ENCODE data around the gene SUSD1. TPM values are rescaled to one million over a fixed set of nuclear protein-coding genes. Genes with fewer than 3 reads are reported as not detected.

SUSD1 gene
- total RNA-seq, 4 donors from 2014 or later = 1.6 to 8.2 (median 4.4) TPM

GRCh38 chr9:111993319-111993718, 181.8 kb downstream of the SUSD1 start:
- no peak overlapping the region for H3K27ac ChIP-seq
- H3K36me3 ChIP-seq = no peaks in the 10 kb centered on the region
- no peak for TF ChIP-seq POLR2AphosphoS5 (IDR thresholded peaks at IDR 0.05)
- TF ChIP-seq CTCF (IDR thresholded peaks at IDR 0.05) = no peak
- no peak for TF ChIP-seq POLR2A (IDR thresholded peaks at IDR 0.05)
- TF ChIP-seq EP300 (IDR thresholded peaks at IDR 0.05) = no peak
- 48% methylated on average over 1 of the region's 1 CpG for WGBS
- H3K9me3 ChIP-seq = no peaks in the 10 kb centered on the region
- no peak overlapping the region for H3K4me3 ChIP-seq
- no peaks in the 10 kb centered on the region for H3K4me1 ChIP-seq
- H3K27me3 ChIP-seq = no peaks in the 10 kb centered on the region
- DNase-seq (ENCODE audit: low spot score in 2 of 2) = no peak

- no peaks in the 10 kb centered on the region for H3K9me3 ChIP-seq
- no peaks in the 10 kb centered on the region for H3K36me3 ChIP-seq
- H3K27me3 ChIP-seq = no peaks in the 10 kb centered on the region
- H3K27ac ChIP-seq = no peak overlapping the region
- H3K4me3 ChIP-seq = no peak overlapping the region
- WGBS = 54% methylated on average over 2 of the region's 2 CpGs
- TF ChIP-seq POLR2A (IDR thresholded peaks at IDR 0.05) (no peak), EP300 (IDR thresholded peaks at IDR 0.05) (no peak), CTCF (IDR thresholded peaks at IDR 0.05) (no peak), POLR2AphosphoS5 (IDR thresholded peaks at IDR 0.05) (no peak)
- no peaks in the 10 kb centered on the region for H3K4me1 ChIP-seq
- no peak for DNase-seq (ENCODE audit: low spot score in 2 of 2)
Observed at GRCh38 chr9:111992523-111992922, 182.6 kb downstream of the SUSD1 start.

GRCh38 chr9:111991179-111991578, 183.9 kb downstream of the SUSD1 start:
- Histone ChIP-seq H3K27me3 (no peaks in the 10 kb centered on the region), H3K36me3 (no peaks in the 10 kb centered on the region), H3K27ac (no peak overlapping the region), H3K4me1 (no peaks in the 10 kb centered on the region), H3K9me3 (no peaks in the 10 kb centered on the region), H3K4me3 (no peak overlapping the region)
- TF ChIP-seq POLR2A (IDR thresholded peaks at IDR 0.05) (no peak), CTCF (IDR thresholded peaks at IDR 0.05) (no peak), EP300 (IDR thresholded peaks at IDR 0.05) (no peak), POLR2AphosphoS5 (IDR thresholded peaks at IDR 0.05) (no peak)
- DNase-seq (ENCODE audit: low spot score in 2 of 2) = no peak

Other genes with a start within 250 kb of the SUSD1 start
- gene PTBP3, start 158.3 kb upstream of the SUSD1 start, total RNA-seq = 100 to 1,000 TPM in 3 of 4 donors, 10 to 100 TPM in 1; 90.4 to 333 (median 168) TPM
- gene HSDL2, start 204.8 kb upstream of the SUSD1 start, total RNA-seq = 10 to 100 TPM; 32.5 to 46.1 (median 33.2) TPM